HG03457 (cell line): Measurements from ENCODE around the gene NFE2L3.
"Not testable (repeated sequence)": the region's sequence is repeated elsewhere in the genome, so short reads cannot be mapped to it uniquely, and the experiment has no call there.

ENCODE experiments used
- ATAC-seq: cut with Tn5 transposase; IDR thresholded peaks from one replicate; pipeline ENCODE4 v1.9.1; 2021; ENCODE audit warnings: moderate number of reproducible peaks; ENCODE audit not compliant: unreplicated experiment

NFE2L3 gene

GRCh38 chr7:26151953-26152781 lies at the start of gene NFE2L3:
NFE2L3 (plus strand) TSS chr7:26152198; CDS start chr7:26152499, 301 bp downstream.
- peak; percentile 44 for ATAC-seq

GRCh38 chr7:26103596-26103995 lies 48.4 kb upstream of the NFE2L3 start:
- ATAC-seq: no peak

GRCh38 chr7:26105236-26105635 lies 46.8 kb upstream of the NFE2L3 start:
- ATAC-seq: no peak

GRCh38 chr7:26105931-26106330 lies 46.1 kb upstream of the NFE2L3 start:
- ATAC-seq: no peak

- no peak for ATAC-seq
These were observed 39.7 kb upstream of the NFE2L3 start for GRCh38 chr7:26112203-26112740.

GRCh38 chr7:26115650-26116049 lies 36.3 kb upstream of the NFE2L3 start:
- ATAC-seq: no peak

GRCh38 chr7:26117142-26117807 lies 34.7 kb upstream of the NFE2L3 start:
- ATAC-seq: no peak

- no peak for ATAC-seq
These were observed 34.0 kb upstream of the NFE2L3 start for GRCh38 chr7:26117970-26118369.

- ATAC-seq: no peak
These were observed 29.3 kb upstream of the NFE2L3 start for GRCh38 chr7:26122745-26123144.

- not testable (repeated sequence) for ATAC-seq
These were observed 27.2 kb upstream of the NFE2L3 start for GRCh38 chr7:26124775-26125174.

GRCh38 chr7:26127411-26127810 lies 24.6 kb upstream of the NFE2L3 start:
- ATAC-seq: no peak

GRCh38 chr7:26131056-26131589 lies 20.9 kb upstream of the NFE2L3 start:
- ATAC-seq: no peak

GRCh38 chr7:26135076-26135475 lies 16.9 kb upstream of the NFE2L3 start:
- no peak for ATAC-seq

GRCh38 chr7:26135551-26135950 lies 16.4 kb upstream of the NFE2L3 start:
- ATAC-seq: no peak

- ATAC-seq: no peak
These were observed 15.2 kb upstream of the NFE2L3 start for GRCh38 chr7:26136831-26137230.

GRCh38 chr7:26140380-26140779 lies 11.6 kb upstream of the NFE2L3 start:
- no peak for ATAC-seq

- no peak for ATAC-seq
These were observed 10.9 kb upstream of the NFE2L3 start for GRCh38 chr7:26141077-26141476.

GRCh38 chr7:26143298-26144048 lies 8.5 kb upstream of the NFE2L3 start:
- ATAC-seq: no peak

GRCh38 chr7:26144184-26145080 lies 7.6 kb upstream of the NFE2L3 start:
- no peak for ATAC-seq

- no peak for ATAC-seq
These were observed 6.8 kb upstream of the NFE2L3 start for GRCh38 chr7:26145238-26145637.
